Stomach smooth muscle (tissue), 2 donors: ENCODE data around the gene JCHAIN.
"Not testable (repeated sequence)": the region's sequence is repeated elsewhere in the genome, so short reads cannot be mapped to it uniquely, and the experiment has no call there.

Experiments
- H3K27ac ChIP-seq: one replicate; pipeline ENCODE4 v1.7.0; 2013; ENCODE audit warnings: mild to moderate bottlenecking, low read length, inconsistent platforms
- H3K27me3 ChIP-seq, 2 donors: one replicate each; pipeline ENCODE4 v1.7.0; 2013; ENCODE audit warnings: low read length in 2 of 2; ENCODE audit not compliant: insufficient read depth in 2 of 2, control insufficient read depth in 1 of 2
- H3K36me3 ChIP-seq, 2 donors: one replicate each; pipeline ENCODE4 v1.7.0; 2013; ENCODE audit warnings: low read length in 2 of 2; ENCODE audit not compliant: control insufficient read depth in 2 of 2, insufficient read depth in 2 of 2
- H3K4me1 ChIP-seq: one replicate; pipeline ENCODE4 v1.7.0; 2013; ENCODE audit warnings: low read length; ENCODE audit not compliant: control insufficient read depth, insufficient read depth
- H3K4me3 ChIP-seq, 2 donors: one replicate each; pipeline ENCODE4 v1.7.0; 2013; ENCODE audit warnings: low read length in 2 of 2
- H3K9ac ChIP-seq, 2 donors: one replicate each; pipeline ENCODE4 v1.7.0; 2013; ENCODE audit warnings: low read length in 2 of 2, mild to moderate bottlenecking in 1 of 2
- H3K9me3 ChIP-seq, 2 donors: one replicate each; pipeline ENCODE4 v1.7.0; 2013; ENCODE audit warnings: low read length in 2 of 2; ENCODE audit not compliant: control insufficient read depth in 2 of 2
- donor health status: healthy.
- donor health status: Pancreatic carcinoma.

JCHAIN gene

GRCh38 chr4:70671091-70671490 lies 4.8 kb upstream of the JCHAIN start:
- Histone ChIP-seq H3K27me3 (no peaks in the 10 kb centered on the region), H3K4me1 (no peaks in the 10 kb centered on the region)

DNA sequence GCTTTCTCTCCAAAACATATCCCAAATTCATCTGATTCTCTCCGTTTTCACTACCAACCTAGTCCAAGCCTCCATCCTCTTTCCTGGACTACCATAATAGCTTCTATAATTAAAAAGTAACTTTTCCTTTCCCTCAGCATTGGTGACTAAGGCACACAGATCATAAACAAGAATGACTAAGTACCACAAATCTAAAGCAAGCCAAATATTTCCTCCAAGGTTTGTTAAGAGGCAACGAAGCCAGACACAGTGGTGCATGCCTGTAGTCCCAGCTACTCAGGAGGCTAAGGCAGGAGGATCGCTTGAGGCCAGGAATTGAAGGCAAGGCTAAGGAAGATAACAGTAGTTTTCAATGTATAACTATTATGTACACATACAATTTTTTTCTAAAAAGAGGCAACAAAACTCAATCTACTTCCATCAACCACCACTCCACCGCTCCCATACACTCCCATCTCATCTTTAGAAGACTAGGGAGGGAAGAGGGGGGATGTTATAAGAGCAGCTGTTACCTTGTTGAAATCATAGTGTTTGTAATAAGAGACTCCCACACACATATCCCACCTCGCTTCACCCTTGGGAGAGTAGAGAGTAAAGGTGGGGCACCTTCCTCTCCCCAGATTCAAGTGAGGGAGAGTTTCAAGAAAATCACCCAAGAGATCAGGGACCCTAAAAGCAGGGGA lies 4.2 kb upstream of the JCHAIN start:
- no peaks in the 10 kb centered on the region for H3K4me1 ChIP-seq
- H3K27ac ChIP-seq, result no peak overlapping the region
- H3K27me3 ChIP-seq, result no peaks in the 10 kb centered on the region
- H3K9ac ChIP-seq, result no peak overlapping the region
- no peaks in the 10 kb centered on the region for H3K9me3 ChIP-seq
- H3K36me3 ChIP-seq, result no peaks in the 10 kb centered on the region
- no peak overlapping the region for H3K4me3 ChIP-seq

More at GRCh38 chr4:70671091-70671490, 4.8 kb upstream of the JCHAIN start:
- Histone ChIP-seq H3K4me3 (no peak overlapping the region), H3K9ac (no peak overlapping the region), H3K27ac (no peak overlapping the region), H3K9me3 (no peaks in the 10 kb centered on the region), H3K36me3 (no peaks in the 10 kb centered on the region)

GRCh38 chr4:70667740-70668535 lies 1.6 kb upstream of the JCHAIN start:
- no peak overlapping the region for H3K9ac ChIP-seq
- no peaks in the 10 kb centered on the region for H3K36me3 ChIP-seq
- no peak overlapping the region for H3K27ac ChIP-seq
- no peaks in the 10 kb centered on the region for H3K27me3 ChIP-seq
- no peak overlapping the region for H3K4me3 ChIP-seq
- no peaks in the 10 kb centered on the region for H3K9me3 ChIP-seq
- no peaks in the 10 kb centered on the region for H3K4me1 ChIP-seq

GRCh38 chr4:70661309-70661922 lies 4.9 kb downstream of the JCHAIN start:
- not testable (repeated sequence) for H3K27me3 ChIP-seq, H3K36me3 ChIP-seq, H3K9ac ChIP-seq, H3K4me3 ChIP-seq, H3K27ac ChIP-seq, H3K4me1 ChIP-seq, H3K9me3 ChIP-seq

DNA sequence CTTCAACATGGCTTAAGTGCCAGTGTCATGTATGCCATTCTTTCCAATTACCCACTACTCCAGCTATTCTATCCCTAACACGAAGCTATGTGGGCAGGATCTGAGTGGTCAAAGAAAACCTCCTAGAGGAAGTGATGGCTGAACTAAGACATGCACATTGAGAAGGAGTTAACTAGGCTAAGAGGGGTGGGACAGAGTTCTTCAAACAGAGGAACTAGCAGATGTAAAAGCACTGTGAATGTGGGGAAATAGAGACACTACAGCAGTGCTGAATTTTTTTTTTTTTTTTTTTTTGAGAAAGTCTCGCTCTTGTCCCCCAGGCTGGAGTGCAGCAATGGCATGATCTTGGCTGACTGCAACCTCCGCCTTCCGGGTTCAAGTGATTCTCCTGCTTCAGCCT lies 6.2 kb downstream of the JCHAIN start:
- Histone ChIP-seq H3K9me3 (no peaks in the 10 kb centered on the region), H3K27ac (no peak overlapping the region), H3K36me3 (no peaks in the 10 kb centered on the region), H3K4me1 (no peaks in the 10 kb centered on the region), H3K27me3 (peaks cover 0 to 2% of the 10 kb centered on the region in 2 donors), H3K9ac (no peak overlapping the region), H3K4me3 (no peak overlapping the region)

GRCh38 chr4:70658418-70658817 lies 7.9 kb downstream of the JCHAIN start:
- Histone ChIP-seq H3K36me3 (no peaks in the 10 kb centered on the region), H3K4me1 (no peaks in the 10 kb centered on the region), H3K9me3 (no peaks in the 10 kb centered on the region), H3K9ac (no peak overlapping the region), H3K27me3 (peaks cover 0 to 2% of the 10 kb centered on the region in 2 donors), H3K4me3 (no peak overlapping the region), H3K27ac (no peak overlapping the region)

- no peak overlapping the region for H3K9ac ChIP-seq
- no peak overlapping the region for H3K27ac ChIP-seq
- no peaks in the 10 kb centered on the region for H3K4me1 ChIP-seq
- H3K4me3 ChIP-seq, result no peak overlapping the region
- no peaks in the 10 kb centered on the region for H3K36me3 ChIP-seq
- peaks cover 0 to 2% of the 10 kb centered on the region in 2 donors for H3K27me3 ChIP-seq
- no peaks in the 10 kb centered on the region for H3K9me3 ChIP-seq
These were observed 9.0 kb downstream of the JCHAIN start for GRCh38 chr4:70657326-70657725.

GRCh38 chr4:70654605-70655011 lies 11.7 kb downstream of the JCHAIN start:
- Histone ChIP-seq H3K27me3 (peaks cover 0 to 2% of the 10 kb centered on the region in 2 donors), H3K4me3 (no peak overlapping the region), H3K4me1 (no peaks in the 10 kb centered on the region)

GRCh38 chr4:70651864-70652506 lies 14.3 kb downstream of the JCHAIN start:
- peaks cover 0 to 2% of the 10 kb centered on the region in 2 donors for H3K27me3 ChIP-seq
- H3K9me3 ChIP-seq, result no peaks in the 10 kb centered on the region
- H3K9ac ChIP-seq, result peak overlapping the region; percentile 27 to 38
- no peaks in the 10 kb centered on the region for H3K4me1 ChIP-seq
- H3K4me3 ChIP-seq, result no peak overlapping the region
- H3K27ac ChIP-seq, result no peak overlapping the region
- no peaks in the 10 kb centered on the region for H3K36me3 ChIP-seq

More at GRCh38 chr4:70654605-70655011, 11.7 kb downstream of the JCHAIN start:
- Histone ChIP-seq H3K9me3 (no peaks in the 10 kb centered on the region), H3K9ac (no peak overlapping the region), H3K27ac (no peak overlapping the region), H3K36me3 (no peaks in the 10 kb centered on the region)

DNA sequence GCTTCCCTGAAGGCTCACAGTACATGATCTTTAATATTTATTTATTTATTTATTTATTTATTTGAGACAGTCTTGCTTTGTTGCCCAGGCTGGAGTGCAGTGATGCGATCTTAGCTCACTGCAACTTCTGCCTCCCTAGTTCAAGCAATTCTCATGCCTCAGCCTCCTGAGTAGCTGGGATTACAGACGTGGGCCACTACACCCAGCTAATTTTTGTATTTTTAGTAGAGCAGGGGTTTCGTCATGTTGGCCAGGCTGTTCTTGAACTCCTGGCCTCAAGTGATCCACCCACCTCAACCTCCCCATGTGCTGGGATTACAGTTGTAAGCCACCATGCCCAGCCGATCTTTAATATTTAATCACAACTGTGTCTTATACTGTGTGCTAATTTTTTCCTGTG lies 15.6 kb downstream of the JCHAIN start:
- not testable (repeated sequence) for H3K27ac ChIP-seq, H3K4me1 ChIP-seq, H3K27me3 ChIP-seq, H3K4me3 ChIP-seq, H3K9me3 ChIP-seq, H3K36me3 ChIP-seq, H3K9ac ChIP-seq
